ENCODE data around the gene UCP2.
A peak's percentile ranks its signal among the peaks of the same experiment; 100 is the strongest.

Gene UCP2, protein sequence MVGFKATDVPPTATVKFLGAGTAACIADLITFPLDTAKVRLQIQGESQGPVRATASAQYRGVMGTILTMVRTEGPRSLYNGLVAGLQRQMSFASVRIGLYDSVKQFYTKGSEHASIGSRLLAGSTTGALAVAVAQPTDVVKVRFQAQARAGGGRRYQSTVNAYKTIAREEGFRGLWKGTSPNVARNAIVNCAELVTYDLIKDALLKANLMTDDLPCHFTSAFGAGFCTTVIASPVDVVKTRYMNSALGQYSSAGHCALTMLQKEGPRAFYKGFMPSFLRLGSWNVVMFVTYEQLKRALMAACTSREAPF

DNA sequence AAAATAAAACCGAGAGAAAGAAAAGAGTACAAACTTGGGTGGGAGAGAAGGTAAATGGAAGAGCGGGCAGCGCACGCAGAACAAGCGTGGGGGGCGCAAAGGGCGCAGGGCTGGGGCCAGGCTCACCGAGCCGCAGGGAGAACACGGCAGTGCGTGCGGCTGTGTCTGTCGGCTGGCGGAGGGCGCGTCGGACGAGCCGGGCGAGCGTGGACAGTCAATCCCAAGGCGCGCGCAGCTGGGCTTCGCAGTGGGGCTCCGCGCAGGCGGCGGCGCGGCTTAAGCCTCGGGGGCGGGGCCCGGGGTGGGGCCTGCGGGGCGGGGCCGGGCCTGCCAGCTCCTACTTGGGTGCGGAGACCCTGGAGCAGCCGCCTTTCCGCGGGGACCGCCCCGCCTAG lies at the start of gene UCP2:
TSS of gene UCP2 (minus strand) at position 249 of the 395 bp plus-strand sequence. CDS start 4,465 bp downstream, outside the sequence.
- DNase-seq = peak; percentile 74 to 78

DNA sequence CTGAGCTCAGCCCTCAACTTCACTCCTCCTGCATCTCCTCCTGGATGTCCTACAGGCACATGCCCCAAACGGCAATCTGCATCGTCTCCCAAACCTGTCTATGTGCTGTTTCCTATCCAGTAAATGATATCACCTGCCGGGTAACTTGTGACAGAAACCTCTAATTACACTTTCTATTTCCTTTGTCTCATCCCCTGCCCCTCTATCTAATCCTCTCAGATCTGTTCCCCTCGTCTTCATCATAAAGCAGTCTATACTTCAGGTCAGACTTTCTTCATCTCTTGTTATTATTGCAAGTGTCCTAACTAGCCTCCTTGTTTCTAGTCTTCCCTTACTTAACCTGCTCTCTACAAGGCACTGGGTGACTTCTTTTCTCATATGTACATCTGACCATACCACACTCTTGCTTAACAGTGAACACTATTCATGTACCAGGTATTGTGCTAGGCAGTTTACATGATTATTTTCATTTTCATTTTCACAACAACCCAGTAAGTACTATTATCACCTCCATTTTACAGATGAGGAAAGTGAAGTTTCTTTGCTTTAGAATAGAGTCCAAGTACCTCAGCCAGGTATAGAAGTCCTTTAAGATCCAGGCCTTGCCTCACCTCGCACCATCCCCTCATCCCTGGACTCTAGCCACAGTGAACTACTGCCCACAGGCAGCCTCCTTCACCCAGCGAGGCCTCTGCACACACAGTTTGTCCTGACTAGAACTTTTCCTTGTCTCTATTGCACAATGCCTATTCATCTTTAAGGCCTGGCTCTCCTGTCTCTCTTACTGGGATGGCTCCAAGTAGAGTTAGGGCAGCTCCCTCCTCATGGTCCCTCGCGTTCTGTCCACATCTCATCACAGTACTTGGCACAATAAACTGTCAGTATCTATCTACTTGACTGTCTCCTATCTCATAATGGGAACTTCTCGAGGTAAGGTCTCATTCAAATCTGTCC lies 48.4 kb upstream of the UCP2 start:
- DNase-seq = no peak

DNA sequence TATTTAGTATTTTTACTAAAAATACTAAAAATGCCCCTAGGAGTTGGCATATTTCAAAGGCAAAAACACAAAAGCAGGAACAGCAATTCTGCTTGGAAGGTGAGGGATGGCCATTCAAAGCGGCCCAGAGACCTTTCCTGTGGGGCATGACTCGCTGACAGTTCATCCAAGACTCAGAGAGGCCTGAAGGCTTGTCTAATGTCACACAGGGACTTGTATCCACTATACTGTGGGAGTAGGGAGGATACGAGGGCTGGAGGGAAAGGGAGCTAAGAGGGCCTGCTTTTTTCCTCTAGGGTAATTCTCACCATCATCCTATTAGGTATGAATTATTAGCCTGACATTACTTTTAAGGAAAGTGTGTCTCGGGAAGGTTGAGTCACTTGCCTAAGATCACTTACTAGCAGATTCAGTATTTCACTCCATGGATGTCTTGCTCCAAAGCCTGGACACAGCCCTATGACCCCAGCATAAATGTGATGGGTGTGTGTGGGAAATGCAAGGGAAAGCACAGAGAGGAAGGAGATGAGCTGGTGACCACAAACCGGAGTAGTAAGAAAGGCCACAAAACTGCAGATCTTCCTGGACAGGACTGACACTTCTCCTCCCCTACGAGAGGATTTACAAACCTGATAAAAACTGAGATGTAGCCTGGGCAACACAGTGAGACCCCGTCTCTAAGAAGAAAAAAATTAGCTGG lies 43.0 kb upstream of the UCP2 start:
- no peak for DNase-seq

DNA sequence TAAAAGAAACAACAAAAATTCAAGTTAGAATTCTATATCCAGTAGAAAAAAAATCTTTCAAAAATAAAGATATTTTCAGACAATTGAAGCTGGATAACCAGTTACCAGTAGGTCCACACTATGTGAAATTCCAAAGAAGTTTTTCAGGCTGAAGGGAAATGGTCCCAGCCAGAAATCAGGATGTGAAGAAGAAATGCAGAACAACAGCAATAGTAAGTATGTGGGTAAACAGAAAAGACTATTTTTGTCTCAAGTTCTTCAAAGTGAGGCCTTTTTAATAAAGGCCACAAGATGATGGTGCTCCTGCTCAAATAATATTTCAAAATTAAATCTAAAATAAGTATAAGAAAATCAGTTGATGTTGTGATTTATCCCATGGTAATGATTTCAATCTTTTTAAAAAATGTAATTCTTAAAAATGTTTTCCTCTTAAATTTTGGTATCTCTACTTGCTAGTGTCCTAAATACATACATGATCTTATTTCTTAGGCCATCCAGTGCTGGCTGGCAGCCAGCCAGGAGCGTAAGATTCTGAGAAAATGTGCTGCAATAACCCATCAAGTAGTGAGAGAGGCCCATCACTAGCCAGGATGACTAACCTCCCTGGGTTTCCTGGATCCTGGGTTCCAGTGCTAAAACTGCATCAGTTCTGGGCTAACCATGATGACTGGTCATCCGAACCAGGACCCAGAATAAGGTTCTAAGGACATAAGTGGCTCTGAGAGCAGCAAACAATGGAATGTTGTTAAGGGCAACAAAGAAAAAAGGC lies 41.8 kb upstream of the UCP2 start:
- DNase-seq = no peak

DNA sequence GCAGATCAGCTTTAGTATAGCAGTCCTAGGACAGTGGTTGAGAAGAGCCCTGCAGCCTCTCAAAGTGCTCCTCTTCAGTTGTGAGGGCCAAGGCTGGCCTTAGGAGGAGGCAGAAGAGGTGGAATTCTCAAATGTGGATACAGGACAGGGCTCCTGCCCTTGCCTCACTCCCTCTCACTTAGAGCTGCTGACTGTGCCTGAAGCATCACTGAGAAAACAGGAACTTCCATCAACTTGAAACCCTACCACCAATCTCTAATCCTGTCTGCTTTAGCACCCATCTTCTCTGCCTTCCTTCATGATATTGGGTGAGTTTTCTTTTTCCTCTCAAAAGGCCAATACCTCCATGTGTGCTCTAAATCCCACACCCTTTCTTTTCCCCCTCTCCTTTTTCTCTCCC lies 40.6 kb upstream of the UCP2 start:
- DNase-seq = no peak

DNA sequence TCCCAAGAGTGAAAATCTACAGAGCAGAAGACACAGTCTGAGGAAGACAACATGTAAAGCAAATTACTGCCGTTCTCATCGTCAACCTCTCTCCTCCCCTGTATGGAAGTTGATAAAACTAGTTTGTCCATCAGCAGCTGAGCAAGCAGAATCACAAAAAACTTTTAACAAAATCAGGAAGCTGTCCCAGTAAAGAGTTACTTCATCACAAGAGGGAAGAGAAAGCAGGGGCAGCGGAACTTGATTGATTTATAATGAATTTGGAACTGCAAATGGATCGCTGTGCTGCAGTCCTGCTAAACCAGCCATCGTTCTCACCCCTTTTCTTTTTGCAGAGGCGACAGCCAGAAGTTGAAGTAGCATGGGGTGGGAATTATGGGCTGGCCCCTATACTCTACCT lies 39.9 kb upstream of the UCP2 start:
- DNase-seq = no peak

DNA sequence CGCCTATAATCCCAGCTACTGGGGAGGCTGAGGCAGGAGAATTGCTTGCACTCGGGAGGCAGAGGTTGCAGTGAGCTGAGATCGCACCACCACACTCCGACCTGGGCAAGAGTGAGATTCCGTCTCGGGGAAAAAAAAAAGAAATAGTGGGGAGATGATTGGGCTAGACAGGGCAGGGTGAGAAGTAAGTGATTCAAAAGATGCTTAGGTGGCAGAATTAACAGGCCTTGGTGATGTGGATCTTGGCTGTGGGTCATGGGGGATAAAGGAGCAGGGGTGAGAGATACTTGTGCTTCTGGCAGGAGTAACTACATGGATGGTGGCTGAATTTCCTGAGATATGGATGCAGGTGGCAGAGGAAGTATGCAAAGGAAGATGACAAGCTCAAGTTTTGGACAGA lies 39.4 kb upstream of the UCP2 start:
- DNase-seq = no peak

DNA sequence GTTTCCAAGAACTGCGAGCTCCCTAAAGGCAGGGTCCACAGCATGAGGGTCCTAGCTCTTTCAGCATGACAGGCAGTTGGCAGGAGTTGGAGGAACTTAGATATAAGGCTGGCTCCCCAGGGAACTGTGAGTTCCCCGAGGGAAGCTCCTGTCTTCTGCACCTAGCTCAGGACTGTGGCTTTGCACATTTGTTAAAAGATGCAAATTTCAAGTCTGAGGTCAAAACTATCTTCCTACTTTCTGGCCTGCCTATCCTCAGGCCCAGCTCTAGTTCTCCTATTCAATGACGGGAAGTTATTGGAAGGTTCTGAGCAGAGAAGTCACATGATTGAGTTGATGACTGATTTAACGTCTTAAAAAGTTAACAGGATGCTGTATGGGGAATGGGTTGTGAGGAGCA lies 37.9 kb upstream of the UCP2 start:
- no peak for DNase-seq

DNA sequence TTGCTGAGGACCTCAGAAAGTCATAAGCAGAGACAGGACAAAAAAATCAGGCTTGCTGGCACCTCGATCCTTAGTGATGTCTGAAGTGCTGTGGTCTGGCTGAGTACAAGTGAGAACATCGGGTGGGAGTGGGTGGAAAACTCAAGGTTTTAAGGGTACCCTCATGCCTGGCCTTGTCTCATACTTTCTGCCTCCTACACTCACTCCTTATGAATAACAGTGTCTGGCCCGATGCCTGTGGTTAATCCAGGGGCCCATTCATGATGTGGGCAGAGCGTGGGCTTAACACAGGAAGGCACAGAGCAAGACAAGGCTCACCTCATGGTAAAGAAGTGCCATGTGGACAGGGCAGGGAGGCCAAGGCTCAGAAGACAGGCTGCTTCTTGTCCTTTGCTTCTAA lies 37.2 kb upstream of the UCP2 start:
- DNase-seq = peak; percentile 49 to 58

DNA sequence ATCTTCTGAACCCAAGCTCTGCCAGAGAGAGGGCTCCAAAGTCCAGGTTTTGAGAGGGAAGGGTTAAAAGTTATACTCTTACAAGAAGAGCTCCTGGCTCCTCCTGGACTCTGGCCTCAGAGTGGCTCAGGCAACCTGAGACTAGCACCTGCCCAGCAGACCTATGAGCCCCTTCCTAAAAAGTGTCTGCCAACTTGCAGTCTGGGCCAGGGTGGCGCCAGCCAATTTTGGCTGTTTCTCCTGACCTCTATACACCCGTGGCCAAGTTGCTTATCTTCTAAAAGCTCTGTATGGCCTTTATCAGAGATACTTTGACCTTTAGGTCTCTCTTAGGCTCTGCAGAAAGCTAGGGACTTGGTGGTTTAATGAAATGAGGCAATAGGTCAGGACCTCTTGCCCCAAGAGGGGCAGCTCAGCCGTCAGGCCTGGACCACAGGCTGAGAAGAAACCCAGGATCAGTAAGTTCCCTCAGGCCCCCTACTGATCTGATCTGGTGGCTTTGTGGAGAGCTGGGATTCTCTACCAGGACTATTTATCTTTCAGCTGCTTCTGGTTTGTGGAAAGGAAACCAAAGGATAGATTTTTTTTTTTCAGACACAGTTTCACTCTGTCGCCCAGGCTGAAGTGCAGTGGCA lies 36.6 kb upstream of the UCP2 start:
- no peak for DNase-seq

DNA sequence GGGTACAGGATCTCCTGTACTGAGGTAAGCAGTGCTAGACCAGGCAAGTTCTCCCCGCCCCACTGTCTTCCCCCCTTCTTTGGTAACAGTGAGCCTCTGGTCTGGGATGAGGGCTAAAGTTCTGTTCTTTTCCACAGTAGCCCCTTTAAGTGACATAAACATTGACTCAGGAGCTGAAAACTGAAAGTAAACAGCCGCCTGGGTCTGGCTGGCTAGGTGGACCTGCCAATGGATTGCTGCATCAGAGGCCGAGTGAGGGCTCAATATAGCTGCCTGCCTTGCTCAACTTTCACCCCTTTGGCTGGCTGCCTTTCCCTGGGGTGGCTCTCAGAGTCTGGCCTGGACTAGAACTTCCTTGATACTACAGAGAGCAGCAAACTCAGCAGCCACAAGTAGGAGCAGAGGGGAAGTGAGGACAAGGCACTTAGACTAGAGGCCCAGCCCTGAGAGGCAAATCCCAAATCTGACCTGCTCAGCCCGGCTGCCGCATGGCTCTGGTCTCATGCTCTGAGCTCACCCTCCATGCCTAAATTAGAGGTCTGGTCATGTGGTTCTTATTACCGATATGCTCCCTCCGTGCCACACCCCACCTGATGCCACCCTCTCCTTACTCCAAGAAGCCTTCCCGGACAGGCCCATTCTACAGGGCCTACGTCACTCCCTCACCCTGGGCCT lies 35.8 kb upstream of the UCP2 start:
- DNase-seq = no peak

DNA sequence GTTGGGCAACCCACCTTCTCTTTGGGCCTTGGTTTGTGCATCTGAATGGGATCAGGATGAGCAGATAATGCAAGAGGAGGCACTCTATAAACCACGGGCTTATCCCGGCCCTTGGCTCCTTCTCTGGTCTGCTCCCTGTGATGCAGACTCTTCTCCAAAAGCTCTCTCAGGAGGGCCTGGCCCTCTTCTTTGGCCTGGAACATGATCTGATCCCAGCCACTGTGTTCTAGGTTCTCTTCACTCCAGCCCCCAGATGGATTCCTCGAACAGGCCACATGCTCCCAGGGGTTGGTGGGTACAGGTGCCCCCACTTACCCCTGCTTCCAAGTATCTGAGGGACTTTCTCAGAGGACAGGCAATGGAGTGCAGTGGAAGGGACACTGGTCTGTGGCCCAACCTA lies 35.0 kb upstream of the UCP2 start:
- DNase-seq = no peak

DNA sequence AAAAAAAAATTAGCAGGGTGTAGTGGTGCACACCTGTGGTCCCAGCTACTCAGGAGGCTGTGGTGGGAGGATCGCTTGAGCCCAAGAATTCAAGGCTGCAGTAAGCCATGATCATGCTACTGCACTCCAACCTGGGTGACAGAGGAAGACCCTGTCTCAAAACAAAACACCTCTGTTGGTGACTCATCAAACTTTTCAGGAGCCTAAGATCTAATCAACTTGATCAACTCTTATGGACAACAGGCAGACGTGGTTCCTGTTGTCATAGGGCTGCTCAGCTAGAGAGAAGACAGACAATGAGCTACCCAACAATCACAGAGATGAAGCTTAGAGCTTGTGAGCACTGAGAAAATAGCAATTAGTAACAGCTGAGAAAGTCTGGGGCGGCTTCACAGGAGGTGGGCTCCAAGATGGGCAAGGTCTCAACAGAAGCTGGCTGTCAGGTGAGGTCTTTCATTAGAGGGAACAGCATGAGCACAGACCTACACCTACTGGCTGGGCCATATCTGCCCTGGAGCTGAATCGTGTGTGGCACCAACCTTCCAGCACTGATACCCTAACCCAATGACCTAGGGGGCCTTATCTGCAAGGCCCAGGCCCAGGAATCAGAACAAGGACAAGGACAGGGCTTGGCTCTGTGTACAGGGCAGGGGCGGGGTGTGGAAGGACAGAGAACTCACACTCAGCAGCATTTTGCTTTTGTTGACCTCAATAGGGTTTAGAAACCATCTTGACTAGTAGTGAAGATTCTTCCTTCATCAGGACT lies 33.5 kb upstream of the UCP2 start:
- no peak for DNase-seq

DNA sequence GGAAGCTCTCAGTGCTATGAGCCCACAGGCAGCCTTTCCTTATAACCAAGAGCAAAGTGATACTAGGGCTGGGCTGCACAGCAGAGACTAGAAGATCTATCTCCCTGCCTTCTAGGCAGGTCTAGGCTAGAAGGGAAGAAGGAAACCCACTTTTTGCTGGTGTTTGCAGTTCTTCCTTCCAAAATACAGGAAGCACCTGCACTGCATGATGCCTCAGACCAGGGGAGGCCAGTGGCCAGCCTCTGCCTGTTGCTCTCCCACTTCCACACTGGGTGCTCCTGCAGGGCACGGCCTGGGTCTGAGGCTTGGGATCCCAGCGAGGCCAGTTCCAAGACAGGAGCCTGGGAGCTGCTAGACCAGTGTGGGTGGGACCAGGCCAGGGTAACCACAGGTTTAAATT lies 32.2 kb upstream of the UCP2 start:
- DNase-seq = no peak

DNA sequence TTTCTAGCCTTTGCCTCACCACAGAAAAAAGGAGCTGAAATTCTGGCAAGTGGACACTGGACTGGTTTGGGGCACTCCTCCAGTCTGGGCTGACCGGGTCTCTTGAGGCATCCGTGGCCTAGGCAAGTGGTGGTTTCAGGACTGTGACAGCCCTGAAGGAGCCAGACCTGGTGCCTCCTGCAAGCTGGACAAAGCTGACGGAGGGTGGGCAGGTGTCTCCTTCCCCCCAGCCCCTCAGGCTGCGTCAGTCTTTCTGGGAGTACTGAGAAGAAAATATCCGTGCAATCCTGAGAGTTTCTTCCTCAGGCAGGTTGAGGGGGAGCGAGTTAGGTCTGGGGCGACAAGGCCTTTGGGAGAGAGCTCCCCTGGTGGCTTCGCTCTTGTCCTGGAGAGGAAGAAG lies 30.5 kb upstream of the UCP2 start:
- no peak for DNase-seq

DNA sequence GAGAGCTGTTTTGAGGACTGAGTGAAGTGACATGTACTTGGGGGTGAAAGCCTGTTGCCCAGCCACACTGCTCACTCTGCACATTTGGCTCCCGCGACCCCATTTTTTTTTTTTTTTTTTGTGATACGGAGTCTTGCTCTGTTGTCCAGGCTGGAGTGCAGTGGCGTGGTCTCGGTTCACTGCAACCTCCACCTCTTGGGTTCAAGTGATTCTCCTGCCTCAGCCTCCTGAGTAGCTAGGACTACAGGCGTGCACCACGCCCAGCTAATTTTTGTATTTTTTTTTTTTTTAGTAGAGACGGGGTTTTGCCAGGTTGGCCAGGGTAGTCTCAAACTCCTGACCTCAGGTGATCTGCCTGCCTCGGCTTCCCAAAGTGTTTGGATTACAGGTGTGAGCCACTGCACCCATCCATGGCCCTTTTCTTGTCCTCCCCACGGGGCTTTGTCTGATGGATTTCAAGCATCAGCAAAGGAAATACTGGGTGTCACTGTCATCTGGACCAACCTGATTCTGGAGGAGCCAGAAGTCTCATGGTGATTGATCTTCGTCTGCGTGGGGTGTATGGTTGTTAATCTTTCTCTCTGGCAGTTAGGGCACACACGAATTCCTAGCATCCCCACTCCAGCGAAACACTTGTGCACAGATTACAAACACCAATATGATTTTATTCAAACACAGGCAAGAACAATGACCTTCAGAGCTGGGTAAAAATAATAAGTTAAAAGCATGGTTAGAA lies 29.6 kb upstream of the UCP2 start:
- DNase-seq = no peak

DNA sequence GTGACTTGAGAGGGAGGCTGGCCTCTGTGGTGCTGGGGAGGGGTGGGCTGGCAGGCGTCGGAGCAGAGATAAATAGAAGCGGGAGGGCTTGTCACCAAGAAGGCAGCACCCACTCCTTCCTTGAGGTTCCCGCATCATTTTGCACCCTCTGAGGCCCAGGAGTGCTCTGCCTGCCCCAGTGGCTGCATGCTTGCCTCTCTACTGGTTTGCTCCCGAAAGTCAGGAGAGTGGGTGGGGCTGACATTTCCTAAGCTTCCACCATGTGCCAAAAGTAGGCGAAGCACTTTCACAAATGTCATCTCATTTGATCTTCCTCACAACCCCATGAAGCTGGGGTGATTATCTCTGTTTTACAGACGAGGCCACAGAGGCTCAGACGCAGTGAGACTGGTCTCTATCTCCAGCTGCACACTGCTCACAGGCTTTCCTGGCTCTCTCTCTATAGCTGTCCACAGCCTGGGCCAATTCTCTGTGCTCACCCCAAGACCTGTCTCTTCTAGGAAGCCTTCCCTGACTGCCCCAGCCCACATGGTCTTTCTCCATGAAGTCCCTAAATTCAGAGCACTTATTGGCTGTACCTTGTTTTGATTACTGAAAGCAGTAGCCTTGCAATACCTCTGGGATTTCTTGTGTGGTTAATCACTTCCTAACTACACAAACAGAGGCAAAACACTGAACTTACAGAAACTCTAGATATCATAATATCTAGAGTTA lies 28.9 kb upstream of the UCP2 start:
- peak; percentile 21 to 34 for DNase-seq

DNA sequence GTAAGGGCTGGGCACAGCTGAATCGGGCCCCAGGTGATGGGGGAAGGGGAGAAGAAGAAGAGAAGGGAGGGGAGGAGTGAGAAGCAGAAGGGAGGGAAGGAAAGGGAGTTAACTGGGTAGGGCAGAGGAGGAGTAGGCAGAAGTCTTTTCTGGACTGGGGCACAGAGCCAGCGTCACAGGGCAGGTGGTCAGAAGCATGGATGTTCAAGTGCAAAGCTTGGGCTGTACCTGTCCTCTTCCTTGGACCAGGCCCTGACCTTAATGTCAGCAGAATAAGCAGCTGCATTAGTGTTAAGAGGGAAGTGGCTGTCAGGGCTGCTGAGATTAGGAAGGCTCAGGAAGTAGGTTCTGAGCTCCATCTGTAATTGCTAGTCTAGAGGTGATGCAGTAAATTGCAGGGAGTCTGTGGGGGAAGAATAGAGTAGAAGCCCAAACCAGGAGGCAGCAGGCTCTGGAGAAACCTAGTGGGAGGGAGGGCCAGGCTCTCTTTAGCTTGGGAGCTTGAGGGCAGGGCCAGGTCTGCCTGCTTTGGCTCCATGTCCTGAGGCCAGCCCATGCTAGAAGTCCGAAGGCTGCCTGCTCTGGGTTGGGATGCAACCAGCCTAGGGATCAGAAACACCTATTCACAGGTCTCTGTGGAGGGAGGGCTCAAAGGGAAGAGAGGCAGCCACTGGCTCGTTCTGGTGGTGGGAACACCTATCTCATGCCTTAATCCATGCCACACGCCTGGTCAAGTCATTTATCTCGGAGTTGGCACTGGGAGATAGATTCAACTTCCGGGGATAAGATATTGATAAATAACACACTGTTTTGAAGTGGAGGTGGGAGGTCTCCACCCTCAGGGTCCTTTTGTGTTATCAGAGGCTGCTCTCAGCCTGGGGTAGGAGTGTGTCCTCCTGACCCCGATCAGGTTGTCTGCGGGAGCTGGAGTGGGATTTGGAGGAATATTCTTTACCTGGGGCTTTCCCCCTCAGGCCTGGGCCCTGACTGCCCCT lies 28.0 kb upstream of the UCP2 start:
- DNase-seq = no peak
